H9 (cell line): ENCODE measurements around the gene TBC1D3B. TPM values are rescaled to one million over a fixed set of nuclear protein-coding genes. Genes with fewer than 3 reads are reported as not detected.

Source experiments
- DNase-seq: peaks from one replicate; pipeline ENCODE4 v3.0.0-alpha.2; 2017
- H2AFZ ChIP-seq: one replicate; pipeline ENCODE4 v1.6.1; 2013; ENCODE audit warnings: mild to moderate bottlenecking, low read length, control low read depth, moderate library complexity
- H2AK5ac ChIP-seq: 2 replicates; pipeline ENCODE4 v1.6.1; 2013; ENCODE audit warnings: low read length, control low read depth, mixed read lengths; ENCODE audit not compliant: insufficient read length
- H2BK120ac ChIP-seq: one replicate; pipeline ENCODE4 v1.6.1; 2013; ENCODE audit warnings: low read depth, mild to moderate bottlenecking, low read length, control low read depth, inconsistent platforms; ENCODE audit not compliant: poor library complexity, severe bottlenecking
- H2BK12ac ChIP-seq: 2 replicates; pipeline ENCODE4 v1.6.1; 2013; ENCODE audit warnings: low read length, control low read depth, mixed read lengths, low read depth; ENCODE audit not compliant: insufficient read length
- H2BK15ac ChIP-seq: 2 replicates; pipeline ENCODE4 v1.6.1; 2013; ENCODE audit warnings: low read depth, low read length, control low read depth
- H2BK20ac ChIP-seq: one replicate; pipeline ENCODE4 v1.6.1; 2013; ENCODE audit warnings: low read depth, mild to moderate bottlenecking, low read length, control low read depth, inconsistent platforms; ENCODE audit not compliant: poor library complexity, severe bottlenecking
- H2BK5ac ChIP-seq: 2 replicates; pipeline ENCODE4 v1.6.1; 2013; ENCODE audit warnings: low read length, control low read depth, mixed read lengths; ENCODE audit not compliant: insufficient read length
- H3K14ac ChIP-seq: 2 replicates; pipeline ENCODE4 v1.6.1; 2013; ENCODE audit warnings: low read length, control low read depth; ENCODE audit not compliant: insufficient read depth
- H3K18ac ChIP-seq: 2 replicates; pipeline ENCODE4 v1.6.1; 2013; ENCODE audit warnings: low read depth, mild to moderate bottlenecking, mixed read lengths, low read length, control low read depth; ENCODE audit not compliant: insufficient read length
- H3K23ac ChIP-seq: 2 replicates; pipeline ENCODE4 v1.6.1; 2013; ENCODE audit warnings: low read length, control low read depth, mixed read lengths, low read depth; ENCODE audit not compliant: insufficient read length
- H3K23me2 ChIP-seq: 2 replicates; pipeline ENCODE4 v1.6.1; 2013; ENCODE audit warnings: low read depth, mild to moderate bottlenecking, mixed read lengths, low read length, control low read depth; ENCODE audit not compliant: insufficient read length, poor library complexity, severe bottlenecking
- H3K27ac ChIP-seq: 2 replicates; pipeline ENCODE4 v1.5.1; 2013; ENCODE audit warnings: low read length, control low read depth, mixed read lengths, low read depth; ENCODE audit not compliant: insufficient read length
- H3K27me3 ChIP-seq: 2 replicates; pipeline ENCODE4 v1.6.1; 2013; ENCODE audit warnings: low read length, control low read depth, inconsistent platforms; ENCODE audit not compliant: insufficient read depth
- H3K4ac ChIP-seq: 2 replicates; pipeline ENCODE4 v1.6.1; 2013; ENCODE audit warnings: low read depth, mild to moderate bottlenecking, control low read depth, inconsistent platforms, low read length, moderate library complexity
- H3K4me1 ChIP-seq: 2 replicates; pipeline ENCODE4 v1.6.1; 2013; ENCODE audit warnings: low read length, control low read depth, inconsistent platforms; ENCODE audit not compliant: insufficient read depth
- H3K4me2 ChIP-seq: 2 replicates; pipeline ENCODE4 v1.6.1; 2013; ENCODE audit warnings: low read length, control low read depth, mixed read lengths; ENCODE audit not compliant: insufficient read length, insufficient read depth
- H3K56ac ChIP-seq: 2 replicates; pipeline ENCODE4 v1.6.1; 2013; ENCODE audit warnings: low read depth, mild to moderate bottlenecking, mixed read lengths, low read length, control low read depth; ENCODE audit not compliant: insufficient read length
- H3K79me1 ChIP-seq: 2 replicates; pipeline ENCODE4 v1.6.1; 2013; ENCODE audit warnings: low read depth, mild to moderate bottlenecking, moderate library complexity, low read length, control low read depth, inconsistent platforms; ENCODE audit not compliant: insufficient read depth, poor library complexity, severe bottlenecking
- H3K79me2 ChIP-seq: 2 replicates; pipeline ENCODE4 v1.6.1; 2013; ENCODE audit warnings: low read length, control low read depth, inconsistent platforms; ENCODE audit not compliant: insufficient read depth
- H3K9ac ChIP-seq: 2 replicates; pipeline ENCODE4 v1.6.1; 2013; ENCODE audit warnings: low read length, control low read depth, mixed read lengths; ENCODE audit not compliant: insufficient read length; ENCODE audit errors: extremely low read depth
- H3K9me3 ChIP-seq: one replicate; pipeline ENCODE4 v1.6.1; 2013; ENCODE audit warnings: low read depth, low read length, inconsistent platforms; ENCODE audit not compliant: control insufficient read depth
- H3T11ph ChIP-seq: one replicate; pipeline ENCODE4 v1.6.1; 2013; ENCODE audit warnings: mild to moderate bottlenecking, low read length, control low read depth, inconsistent platforms
- H4K20me1 ChIP-seq: one replicate; pipeline ENCODE4 v1.6.1; 2013; ENCODE audit not compliant: control insufficient read depth, insufficient read length, insufficient read depth
- H4K5ac ChIP-seq: 2 replicates; pipeline ENCODE4 v1.6.1; 2013; ENCODE audit warnings: low read depth, mild to moderate bottlenecking, mixed read lengths, low read length, control low read depth; ENCODE audit not compliant: insufficient read length
- H4K8ac ChIP-seq: replicated peaks from 2 replicates; pipeline ENCODE4 v1.6.1; 2013; ENCODE audit warnings: low read length, control low read depth, mixed read lengths, low read depth; ENCODE audit not compliant: insufficient read length
- H4K91ac ChIP-seq: 2 replicates; pipeline ENCODE4 v1.6.1; 2013; ENCODE audit warnings: low read depth, mild to moderate bottlenecking, moderate library complexity, mixed read lengths, low read length, control low read depth; ENCODE audit not compliant: insufficient read length
- H3K27ac Mint-ChIP-seq, 3 experiments: 2 replicates in 2 of 3; 3 replicates in 1 of 3; pipeline ENCODE4 v1.8.0; 2020 to 2021; ENCODE audit warnings: mixed read lengths in 3 of 3, mild to moderate bottlenecking in 1 of 3, moderate library complexity in 1 of 3
- H3K27me3 Mint-ChIP-seq: 2 replicates; pipeline ENCODE4 v1.8.0; 2021; ENCODE audit warnings: low read depth, mild to moderate bottlenecking, moderate library complexity, mixed read lengths
- H3K36me3 Mint-ChIP-seq, 3 experiments: 2 replicates in 2 of 3; 3 replicates in 1 of 3; pipeline ENCODE4 v1.8.0; 2020 to 2021; ENCODE audit warnings: low read depth in 3 of 3, mixed read lengths in 3 of 3; ENCODE audit not compliant: insufficient read depth in 1 of 3
- H3K4me1 Mint-ChIP-seq, 2 experiments: 2 replicates each; pipeline ENCODE4 v1.8.0; 2020; ENCODE audit warnings: mixed read lengths in 2 of 2
- H3K4me3 Mint-ChIP-seq, 2 experiments: 2 replicates in 1 of 2; 3 replicates in 1 of 2; pipeline ENCODE4 v1.8.0; 2020 to 2021; ENCODE audit warnings: mild to moderate bottlenecking in 2 of 2, mixed read lengths in 2 of 2, moderate library complexity in 1 of 2
- H3K9me3 Mint-ChIP-seq, 2 experiments: 2 replicates in 1 of 2; 3 replicates in 1 of 2; pipeline ENCODE4 v1.8.0; 2020; ENCODE audit warnings: mild to moderate bottlenecking in 2 of 2, mixed read lengths in 2 of 2, moderate library complexity in 1 of 2
- WGBS: extraction: QIAGEN DNeasy Blood & Tissue Kit; methylation state at CpG from one replicate; pipeline ENCODE4 v1.1.7; 2013; ENCODE audit warnings: missing lambda C conversion rate, low lambda C conversion rate, mixed read lengths; ENCODE audit not compliant: insufficient read length; ENCODE audit errors: extremely low coverage; 5-methylcytosine and 5-hydroxymethylcytosine counted together
- total RNA-seq: library from RNA; stranded (reverse); gene quantifications from 2 replicates; pipeline ENCODE4 v1.2.1, GENCODE V29; 2021
- TF ChIP-seq, protein P1 (sequence below): fragments of 200-600 bp; sonication (generic); conservative IDR thresholded peaks from 3 replicates; pipeline ENCODE4 v1.8.0; 2021; ENCODE audit warnings: antibody characterized with exemption, mild to moderate bottlenecking

The TBC1D3B gene
- total RNA-seq, 1 experiment from 2014 or later: 8.8 TPM

DNA sequence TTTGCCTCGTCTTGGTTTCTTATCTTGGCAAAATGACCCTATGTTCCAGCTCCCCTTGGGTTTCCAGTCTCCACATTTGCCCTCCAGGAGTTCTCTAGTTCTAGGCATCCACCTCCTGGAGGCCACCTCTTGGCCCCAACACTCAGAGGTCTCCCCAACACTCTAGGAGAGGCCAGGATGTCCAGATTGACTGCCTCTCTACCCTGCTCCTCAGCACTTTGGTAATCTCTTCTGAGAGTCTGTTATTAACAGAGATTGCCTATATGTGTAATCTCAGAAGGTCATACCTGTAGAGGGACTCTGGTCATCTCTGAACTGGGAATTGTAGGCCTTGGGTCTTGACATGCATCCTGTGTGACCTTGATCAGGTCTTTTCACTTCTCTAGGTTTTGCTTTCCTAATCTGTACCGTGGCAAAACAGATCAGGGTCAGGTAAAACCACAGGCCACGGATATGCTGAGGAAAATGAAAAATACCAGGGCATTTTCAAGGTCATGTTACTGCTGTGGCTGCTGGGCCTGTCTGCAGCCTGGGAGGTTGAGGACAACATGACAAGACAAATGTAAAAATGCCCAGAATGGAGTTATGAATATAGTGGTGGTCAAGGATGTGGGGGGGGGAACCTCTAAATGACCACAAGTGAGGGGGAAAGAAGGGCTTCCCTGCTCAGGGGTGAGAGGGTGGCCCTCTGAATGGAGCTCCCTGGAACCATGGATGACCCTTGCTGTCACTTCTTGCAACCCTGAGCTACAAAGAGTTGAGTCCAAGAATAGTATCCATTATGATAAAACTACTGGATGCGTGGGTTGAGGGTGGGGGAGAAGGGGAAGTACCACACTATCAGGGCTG, 29.4 kb upstream of the TBC1D3B start:
- peaks cover 14% of the 10 kb centered on the region; the same call in 1 of the 2 replicates for H3K27me3 Mint-ChIP-seq
- H3K4me2 ChIP-seq: no peak overlapping the region
- no peak overlapping the region for H2BK15ac ChIP-seq
- H3K27ac ChIP-seq: no peak overlapping the region
- H3K23me2 ChIP-seq: no peaks in the 10 kb centered on the region
- H3K4me3 Mint-ChIP-seq: no peak overlapping the region
- no peak for DNase-seq
- no peaks in the 10 kb centered on the region for H4K20me1 ChIP-seq
- no peak overlapping the region for H3K56ac ChIP-seq
- H3K23ac ChIP-seq: no peak overlapping the region
- no CpG with 5 or more reads among the region's 4 CpGs for WGBS
- H3K79me1 ChIP-seq: no peaks in the 10 kb centered on the region
- H2BK5ac ChIP-seq: no peak overlapping the region
- H3K9me3 Mint-ChIP-seq: no peaks in the 10 kb centered on the region
- H3K4me1 ChIP-seq: no peaks in the 10 kb centered on the region; the same call in 1 of the 2 replicates
- H3K18ac ChIP-seq: no peak overlapping the region
- H2AFZ ChIP-seq: no peak overlapping the region
- H2BK20ac ChIP-seq: no peak overlapping the region
- H3K27ac Mint-ChIP-seq: no peak overlapping the region; a peak in 1 of 7 replicates
- no peaks in the 10 kb centered on the region for H3K9me3 ChIP-seq
- TF ChIP-seq, protein P1, sequence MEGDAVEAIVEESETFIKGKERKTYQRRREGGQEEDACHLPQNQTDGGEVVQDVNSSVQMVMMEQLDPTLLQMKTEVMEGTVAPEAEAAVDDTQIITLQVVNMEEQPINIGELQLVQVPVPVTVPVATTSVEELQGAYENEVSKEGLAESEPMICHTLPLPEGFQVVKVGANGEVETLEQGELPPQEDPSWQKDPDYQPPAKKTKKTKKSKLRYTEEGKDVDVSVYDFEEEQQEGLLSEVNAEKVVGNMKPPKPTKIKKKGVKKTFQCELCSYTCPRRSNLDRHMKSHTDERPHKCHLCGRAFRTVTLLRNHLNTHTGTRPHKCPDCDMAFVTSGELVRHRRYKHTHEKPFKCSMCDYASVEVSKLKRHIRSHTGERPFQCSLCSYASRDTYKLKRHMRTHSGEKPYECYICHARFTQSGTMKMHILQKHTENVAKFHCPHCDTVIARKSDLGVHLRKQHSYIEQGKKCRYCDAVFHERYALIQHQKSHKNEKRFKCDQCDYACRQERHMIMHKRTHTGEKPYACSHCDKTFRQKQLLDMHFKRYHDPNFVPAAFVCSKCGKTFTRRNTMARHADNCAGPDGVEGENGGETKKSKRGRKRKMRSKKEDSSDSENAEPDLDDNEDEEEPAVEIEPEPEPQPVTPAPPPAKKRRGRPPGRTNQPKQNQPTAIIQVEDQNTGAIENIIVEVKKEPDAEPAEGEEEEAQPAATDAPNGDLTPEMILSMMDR: no peak
- no peak overlapping the region for H2BK12ac ChIP-seq
- no peak overlapping the region for H3K9ac ChIP-seq
- H4K91ac ChIP-seq: no peak overlapping the region
- no peaks in the 10 kb centered on the region for H3K36me3 Mint-ChIP-seq
- no peak overlapping the region for H3T11ph ChIP-seq
- no peak overlapping the region for H4K5ac ChIP-seq
- no peak overlapping the region for H3K4ac ChIP-seq
- H4K8ac ChIP-seq: no peak overlapping the region
- no peak overlapping the region for H3K14ac ChIP-seq
- H3K27me3 ChIP-seq: no peaks in the 10 kb centered on the region
- no peaks in the 10 kb centered on the region for H3K79me2 ChIP-seq
- peaks cover 6 to 8% of the 10 kb centered on the region in 2 experiments for H3K4me1 Mint-ChIP-seq
- no peak overlapping the region for H2BK120ac ChIP-seq
- no peak overlapping the region for H2AK5ac ChIP-seq
